ENCODE measurements around the gene FDXR. TPM values are rescaled to one million over a fixed set of nuclear protein-coding genes. Genes with fewer than 3 reads are reported as not detected.

Gene FDXR
- total and polyA plus RNA-seq, 4 donors: 3.9 to 10.1 (median 4.6) TPM

- Histone ChIP-seq H3K36me3 (ENCODE audit: control insufficient read depth in 4 of 4, insufficient read depth in 3 of 4, low read depth in 1 of 4, low read length in 3 of 4) (no peaks in the 10 kb centered on the region), H3K27ac (ENCODE audit: low read depth in 1 of 2, low read length in 2 of 2) (no peak overlapping the region), H3K27me3 (ENCODE audit: control insufficient read depth in 4 of 4, insufficient read depth in 4 of 4, low read length in 3 of 4) (peaks cover 2 to 7% (median 4%) of the 10 kb centered on the region in 4 donors), H3K4me1 (ENCODE audit: control insufficient read depth in 4 of 4, insufficient read depth in 4 of 4, low read length in 3 of 4) (peaks cover 2 to 8% (median 6%) of the 10 kb centered on the region in 4 donors), H3K9me3 (ENCODE audit: control insufficient read depth in 4 of 4, low read length in 3 of 4) (no peaks in the 10 kb centered on the region), H3K9ac (ENCODE audit: low read depth in 1 of 2, low read length in 2 of 2) (no peak overlapping the region), H3K4me3 (ENCODE audit: low read depth in 1 of 3, low read length in 3 of 3) (no peak overlapping the region)
- WGBS: 59% methylated on average over 6 of the region's 6 CpGs
- TF ChIP-seq NR2F2 (IDR thresholded peaks at IDR 0.05) (no peak), REST (IDR thresholded peaks at IDR 0.05) (no peak), EGR1 (IDR thresholded peaks at IDR 0.05; ENCODE audit: low read depth in 2 of 2) (no peak), HNF4A (conservative IDR thresholded peaks at IDR 0.05) (no peak)
- DNase-seq (ENCODE audit: low spot score): no peak
These were observed 47.8 kb upstream of the FDXR start for GRCh38 chr17:74920642-74921025.

GRCh38 chr17:74920306-74920620 is 47.5 kb upstream of the FDXR start:
- peaks cover 2 to 8% (median 6%) of the 10 kb centered on the region in 4 donors for H3K4me1 ChIP-seq (ENCODE audit: control insufficient read depth in 4 of 4, insufficient read depth in 4 of 4, low read length in 3 of 4)
- H3K36me3 ChIP-seq (ENCODE audit: control insufficient read depth in 4 of 4, insufficient read depth in 3 of 4, low read depth in 1 of 4, low read length in 3 of 4): no peaks in the 10 kb centered on the region
- no peak overlapping the region for H3K4me3 ChIP-seq (ENCODE audit: low read depth in 1 of 3, low read length in 3 of 3)
- no peak for TF ChIP-seq FOXA1 (IDR thresholded peaks at IDR 0.05)
- TF ChIP-seq MAX (IDR thresholded peaks at IDR 0.05): no peak
- TF ChIP-seq ATF3 (IDR thresholded peaks at IDR 0.05): no peak
- TF ChIP-seq RXRA (IDR thresholded peaks at IDR 0.05): no peak
- TF ChIP-seq HNF4G (IDR thresholded peaks at IDR 0.05): no peak
- no peak for TF ChIP-seq TAF1 (conservative IDR thresholded peaks at IDR 0.05)
- no peak for TF ChIP-seq SP1 (IDR thresholded peaks at IDR 0.05)
- no peak for TF ChIP-seq ZBTB33 (IDR thresholded peaks at IDR 0.05)
- no peak for TF ChIP-seq FOXA2 (IDR thresholded peaks at IDR 0.05)
- TF ChIP-seq HNF4A (conservative IDR thresholded peaks at IDR 0.05): no peak
- no peak for TF ChIP-seq YY1 (IDR thresholded peaks at IDR 0.05)
- TF ChIP-seq CTCF (IDR thresholded peaks at IDR 0.05; ENCODE audit: low read depth, low read length, missing input control): no peak
- TF ChIP-seq GABPA (IDR thresholded peaks at IDR 0.05 in 1 of 2, conservative IDR thresholded peaks at IDR 0.05 in 1 of 2): no peak
- TF ChIP-seq JUND (IDR thresholded peaks at IDR 0.05): no peak
- no peak for TF ChIP-seq RAD21 (IDR thresholded peaks at IDR 0.05)
- TF ChIP-seq REST (IDR thresholded peaks at IDR 0.05): no peak
- TF ChIP-seq EGR1 (IDR thresholded peaks at IDR 0.05; ENCODE audit: low read depth in 2 of 2): no peak
- no peak for TF ChIP-seq NR2F2 (IDR thresholded peaks at IDR 0.05)
- H3K27me3 ChIP-seq (ENCODE audit: control insufficient read depth in 4 of 4, insufficient read depth in 4 of 4, low read length in 3 of 4): peaks cover under 1 to 4% (median 2%) of the 10 kb centered on the region in 4 donors
- WGBS: 74% methylated on average over 27 of the region's 27 CpGs
- H3K9ac ChIP-seq (ENCODE audit: low read depth in 1 of 2, low read length in 2 of 2): no peak overlapping the region
- H3K9me3 ChIP-seq (ENCODE audit: control insufficient read depth in 4 of 4, low read length in 3 of 4): no peaks in the 10 kb centered on the region
- H3K27ac ChIP-seq (ENCODE audit: low read depth in 1 of 2, low read length in 2 of 2): no peak overlapping the region
- DNase-seq (ENCODE audit: low spot score): no peak

Data from liver (tissue), 9 donors.